Measurements from ENCODE around the gene KIAA1549.

Gene KIAA1549

DNA sequence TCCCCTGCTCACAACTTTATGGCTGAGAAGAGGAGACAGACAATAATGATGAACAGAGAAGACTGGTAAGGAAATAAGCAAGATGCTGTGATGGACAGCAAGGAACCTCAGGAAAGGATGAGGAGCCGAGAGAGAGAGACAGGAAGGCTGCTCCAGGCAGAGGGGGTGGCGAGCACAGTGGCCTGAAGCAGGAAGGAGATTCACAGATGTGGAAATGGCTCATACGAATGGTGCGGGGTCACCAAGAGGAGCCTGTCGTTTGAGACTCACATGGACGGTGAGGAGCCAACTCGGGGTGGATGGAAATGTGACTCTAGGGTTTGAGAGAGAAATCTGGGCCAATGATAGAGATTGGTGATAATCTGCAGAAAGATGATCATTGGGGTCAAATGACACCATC lies 43.7 kb downstream of the KIAA1549 start:
- Histone ChIP-seq H3K4me3 (ENCODE audit: low read length) (no peak overlapping the region), H3K4me1 (ENCODE audit: control insufficient read depth, insufficient read depth, low read length) (peaks cover 18% of the 10 kb centered on the region), H3K36me3 (ENCODE audit: control insufficient read depth, insufficient read depth, low read length, severe bottlenecking) (no peaks in the 10 kb centered on the region), H3K27me3 (replicated peaks; ENCODE audit: control insufficient read depth, insufficient read depth, low read length) (no peaks in the 10 kb centered on the region), H3K9ac (ENCODE audit: low read length) (no peak overlapping the region), H3K9me3 (ENCODE audit: control insufficient read depth, low read length) (no peaks in the 10 kb centered on the region)
- no peak for DNase-seq (ENCODE audit: low read depth)

- H3K4me3 ChIP-seq (ENCODE audit: low read length), result no peak overlapping the region
- H3K9ac ChIP-seq (ENCODE audit: low read length), result no peak overlapping the region
- peak; percentile 85 for DNase-seq (ENCODE audit: low read depth)
Measured at GRCh38 chr7:138935465-138936011, 45.7 kb downstream of the KIAA1549 start.

DNA sequence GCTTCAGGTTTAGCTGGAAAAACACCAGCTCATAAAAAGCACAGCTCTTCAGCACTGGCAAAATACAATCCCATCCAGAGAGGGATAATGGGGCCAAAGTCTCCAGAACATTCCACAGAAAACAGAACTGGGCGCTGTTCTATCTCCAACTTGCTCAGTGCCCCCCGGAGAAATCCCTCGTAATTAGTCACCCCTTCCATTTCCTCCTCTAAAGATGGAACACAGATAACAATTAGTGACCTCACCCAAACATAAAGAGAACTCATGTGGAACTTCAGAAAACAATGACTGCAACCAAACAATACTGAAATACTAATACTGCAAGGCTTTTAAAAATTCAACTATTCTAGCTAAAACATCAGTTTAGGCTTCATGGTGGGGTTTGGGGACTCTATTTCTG lies 46.3 kb downstream of the KIAA1549 start:
- Histone ChIP-seq H3K4me1 (ENCODE audit: control insufficient read depth, insufficient read depth, low read length) (peaks cover 18% of the 10 kb centered on the region), H3K36me3 (ENCODE audit: control insufficient read depth, insufficient read depth, low read length, severe bottlenecking) (no peaks in the 10 kb centered on the region), H3K27me3 (replicated peaks; ENCODE audit: control insufficient read depth, insufficient read depth, low read length) (no peaks in the 10 kb centered on the region), H3K9ac (ENCODE audit: low read length) (no peak overlapping the region), H3K4me3 (ENCODE audit: low read length) (no peak overlapping the region), H3K9me3 (ENCODE audit: control insufficient read depth, low read length) (no peaks in the 10 kb centered on the region)
- DNase-seq (ENCODE audit: low read depth), result peak; percentile 62

More at GRCh38 chr7:138935465-138936011, 45.7 kb downstream of the KIAA1549 start:
- Histone ChIP-seq H3K27me3 (replicated peaks; ENCODE audit: control insufficient read depth, insufficient read depth, low read length) (no peaks in the 10 kb centered on the region), H3K9me3 (ENCODE audit: control insufficient read depth, low read length) (no peaks in the 10 kb centered on the region), H3K4me1 (ENCODE audit: control insufficient read depth, insufficient read depth, low read length) (peaks cover 18% of the 10 kb centered on the region), H3K36me3 (ENCODE audit: control insufficient read depth, insufficient read depth, low read length, severe bottlenecking) (no peaks in the 10 kb centered on the region)

GRCh38 chr7:138934367-138934766 lies 46.8 kb downstream of the KIAA1549 start:
- Histone ChIP-seq H3K4me3 (ENCODE audit: low read length) (no peak overlapping the region), H3K4me1 (ENCODE audit: control insufficient read depth, insufficient read depth, low read length) (peaks cover 18% of the 10 kb centered on the region), H3K36me3 (ENCODE audit: control insufficient read depth, insufficient read depth, low read length, severe bottlenecking) (no peaks in the 10 kb centered on the region), H3K9me3 (ENCODE audit: control insufficient read depth, low read length) (no peaks in the 10 kb centered on the region), H3K27me3 (replicated peaks; ENCODE audit: control insufficient read depth, insufficient read depth, low read length) (no peaks in the 10 kb centered on the region), H3K9ac (ENCODE audit: low read length) (no peak overlapping the region)
- DNase-seq (ENCODE audit: low read depth), result no peak

DNA sequence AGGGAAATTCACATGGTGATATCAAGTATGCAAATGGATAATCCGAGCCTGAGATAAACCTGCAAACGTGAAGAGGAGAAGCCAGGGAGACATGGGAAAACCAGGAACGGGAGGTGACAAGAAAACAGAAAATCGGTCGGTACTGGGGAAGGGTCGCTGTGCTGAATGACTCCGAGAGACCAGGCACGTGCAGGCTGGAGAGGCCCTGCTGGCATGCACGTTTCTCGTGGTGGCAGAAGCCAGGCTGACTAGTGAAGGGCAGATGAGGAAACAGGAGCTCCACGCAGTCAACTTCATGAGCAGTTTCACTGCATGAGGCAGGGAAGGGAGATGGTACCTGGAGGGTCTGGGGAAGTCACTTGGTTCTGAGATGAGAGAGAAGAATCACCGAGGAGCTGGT lies 48.3 kb downstream of the KIAA1549 start:
- Histone ChIP-seq H3K4me1 (ENCODE audit: control insufficient read depth, insufficient read depth, low read length) (peaks cover 18% of the 10 kb centered on the region), H3K9ac (ENCODE audit: low read length) (no peak overlapping the region), H3K9me3 (ENCODE audit: control insufficient read depth, low read length) (no peaks in the 10 kb centered on the region), H3K27me3 (replicated peaks; ENCODE audit: control insufficient read depth, insufficient read depth, low read length) (no peaks in the 10 kb centered on the region), H3K36me3 (ENCODE audit: control insufficient read depth, insufficient read depth, low read length, severe bottlenecking) (no peaks in the 10 kb centered on the region), H3K4me3 (ENCODE audit: low read length) (no peak overlapping the region)
- no peak for DNase-seq (ENCODE audit: low read depth)

- Histone ChIP-seq H3K36me3 (ENCODE audit: control insufficient read depth, insufficient read depth, low read length, severe bottlenecking) (no peaks in the 10 kb centered on the region), H3K4me1 (ENCODE audit: control insufficient read depth, insufficient read depth, low read length) (peaks cover 18% of the 10 kb centered on the region), H3K9me3 (ENCODE audit: control insufficient read depth, low read length) (no peaks in the 10 kb centered on the region), H3K9ac (ENCODE audit: low read length) (no peak overlapping the region), H3K27me3 (replicated peaks; ENCODE audit: control insufficient read depth, insufficient read depth, low read length) (no peaks in the 10 kb centered on the region), H3K4me3 (ENCODE audit: low read length) (no peak overlapping the region)
- DNase-seq (ENCODE audit: low read depth), result no peak
Measured at GRCh38 chr7:138932427-138932826, 48.8 kb downstream of the KIAA1549 start.

DNA sequence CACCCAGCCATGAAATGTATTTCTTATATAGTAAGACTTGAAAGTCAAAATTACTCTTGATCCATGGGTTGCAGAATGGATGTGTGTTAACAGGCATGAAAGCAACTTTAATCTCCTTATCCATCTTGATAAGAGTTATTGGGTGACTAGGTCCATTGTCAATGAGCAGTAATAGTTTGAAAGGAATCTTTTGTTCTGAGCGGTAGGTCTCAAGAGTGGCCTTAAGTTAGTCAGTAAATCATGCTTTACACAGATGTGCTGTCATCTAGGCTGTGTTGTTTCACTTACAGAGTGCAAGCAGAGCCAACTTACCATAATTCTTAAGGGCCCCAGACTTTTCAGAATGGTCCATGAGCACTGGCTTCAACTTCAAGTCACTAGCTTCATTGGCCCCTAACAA lies 51.2 kb downstream of the KIAA1549 start:
- H3K9ac ChIP-seq (ENCODE audit: low read length), result no peak overlapping the region
- DNase-seq (ENCODE audit: low read depth), result no peak
- H3K9me3 ChIP-seq (ENCODE audit: control insufficient read depth, low read length), result no peaks in the 10 kb centered on the region
- no peak overlapping the region for H3K4me3 ChIP-seq (ENCODE audit: low read length)
- no peaks in the 10 kb centered on the region for H3K36me3 ChIP-seq (ENCODE audit: control insufficient read depth, insufficient read depth, low read length, severe bottlenecking)
- H3K4me1 ChIP-seq (ENCODE audit: control insufficient read depth, insufficient read depth, low read length), result peaks cover 12% of the 10 kb centered on the region
- H3K27me3 ChIP-seq (replicated peaks; ENCODE audit: control insufficient read depth, insufficient read depth, low read length), result no peaks in the 10 kb centered on the region

GRCh38 chr7:138926241-138926612 lies 55.0 kb downstream of the KIAA1549 start:
- H3K27me3 ChIP-seq (replicated peaks; ENCODE audit: control insufficient read depth, insufficient read depth, low read length), result no peaks in the 10 kb centered on the region
- no peak overlapping the region for H3K9ac ChIP-seq (ENCODE audit: low read length)
- H3K4me1 ChIP-seq (ENCODE audit: control insufficient read depth, insufficient read depth, low read length), result peaks cover 14% of the 10 kb centered on the region
- H3K4me3 ChIP-seq (ENCODE audit: low read length), result no peak overlapping the region
- no peaks in the 10 kb centered on the region for H3K36me3 ChIP-seq (ENCODE audit: control insufficient read depth, insufficient read depth, low read length, severe bottlenecking)
- no peak for DNase-seq (ENCODE audit: low read depth)
- no peaks in the 10 kb centered on the region for H3K9me3 ChIP-seq (ENCODE audit: control insufficient read depth, low read length)

- H3K9me3 ChIP-seq (ENCODE audit: control insufficient read depth, low read length), result no peaks in the 10 kb centered on the region
- no peak overlapping the region for H3K4me3 ChIP-seq (ENCODE audit: low read length)
- no peak for DNase-seq (ENCODE audit: low read depth)
- no peaks in the 10 kb centered on the region for H3K27me3 ChIP-seq (replicated peaks; ENCODE audit: control insufficient read depth, insufficient read depth, low read length)
- H3K36me3 ChIP-seq (ENCODE audit: control insufficient read depth, insufficient read depth, low read length, severe bottlenecking), result no peaks in the 10 kb centered on the region
- H3K4me1 ChIP-seq (ENCODE audit: control insufficient read depth, insufficient read depth, low read length), result peaks cover 14% of the 10 kb centered on the region
- H3K9ac ChIP-seq (ENCODE audit: low read length), result no peak overlapping the region
Measured at GRCh38 chr7:138924501-138925225, 56.5 kb downstream of the KIAA1549 start.

DNA sequence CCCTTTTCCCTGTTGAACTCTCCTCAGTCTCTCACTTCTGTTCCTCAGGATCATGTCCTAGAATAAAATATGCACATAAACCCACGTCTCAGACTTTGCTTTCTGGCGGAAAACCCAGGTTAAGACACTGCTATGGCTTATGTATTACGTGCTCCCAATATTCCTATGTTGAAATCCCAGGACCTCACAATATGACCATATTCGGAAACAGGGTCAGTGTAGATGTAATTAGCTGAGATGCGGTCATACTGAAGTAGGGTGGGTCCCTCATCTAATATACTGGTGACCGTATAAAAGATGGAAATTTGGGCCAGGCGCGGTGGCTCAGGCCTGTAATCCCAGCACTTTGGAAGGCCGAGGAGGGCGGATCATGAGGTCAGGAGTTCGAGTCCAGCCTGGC lies 59.9 kb downstream of the KIAA1549 start:
- H3K9me3 ChIP-seq (ENCODE audit: control insufficient read depth, low read length), result no peaks in the 10 kb centered on the region
- no peaks in the 10 kb centered on the region for H3K27me3 ChIP-seq (replicated peaks; ENCODE audit: control insufficient read depth, insufficient read depth, low read length)
- peaks cover 14% of the 10 kb centered on the region for H3K4me1 ChIP-seq (ENCODE audit: control insufficient read depth, insufficient read depth, low read length)
- no peaks in the 10 kb centered on the region for H3K36me3 ChIP-seq (ENCODE audit: control insufficient read depth, insufficient read depth, low read length, severe bottlenecking)
- no peak overlapping the region for H3K9ac ChIP-seq (ENCODE audit: low read length)
- no peak for DNase-seq (ENCODE audit: low read depth)
- H3K4me3 ChIP-seq (ENCODE audit: low read length), result no peak overlapping the region

DNA sequence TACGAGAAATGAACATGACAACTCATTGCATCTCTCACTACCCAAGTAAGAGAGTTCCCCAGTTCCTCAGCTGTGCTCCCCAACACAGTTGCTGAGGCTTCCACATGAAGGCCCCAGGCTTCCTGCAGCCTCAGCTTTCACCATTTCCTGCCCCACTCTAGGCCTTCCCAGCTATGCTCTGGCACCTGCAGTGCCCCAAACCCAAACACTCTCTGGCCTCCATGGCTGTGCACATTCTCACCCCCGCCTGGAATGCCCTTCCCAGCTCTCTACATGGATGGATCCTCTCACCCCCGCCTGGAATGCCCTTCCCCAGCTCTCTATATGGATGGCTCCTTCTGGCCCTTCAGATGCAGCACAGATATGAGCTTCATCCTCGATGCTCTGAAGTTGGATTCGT lies 61.3 kb downstream of the KIAA1549 start:
- H3K9ac ChIP-seq (ENCODE audit: low read length), result no peak overlapping the region
- no peaks in the 10 kb centered on the region for H3K9me3 ChIP-seq (ENCODE audit: control insufficient read depth, low read length)

DNA sequence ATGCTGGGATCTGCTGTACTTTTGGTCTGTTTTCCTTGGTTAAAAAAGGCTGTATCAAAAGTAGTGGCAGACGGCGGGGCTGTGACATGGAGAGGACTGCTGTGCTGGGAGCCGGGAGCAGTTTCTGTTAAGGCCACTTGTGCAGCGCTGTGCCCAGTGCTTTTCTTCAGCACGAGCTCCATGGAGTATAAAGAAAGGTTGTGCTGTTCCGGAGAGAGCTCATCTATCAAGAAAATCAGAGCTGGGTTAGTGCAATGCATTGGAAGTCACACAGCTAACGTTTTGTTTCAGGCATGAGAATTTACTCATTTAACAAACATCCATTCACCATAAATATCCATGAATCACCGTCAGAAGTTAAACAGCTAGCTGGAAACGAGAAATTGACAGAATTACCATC lies 62.0 kb downstream of the KIAA1549 start:
- peak; percentile 30 for DNase-seq (ENCODE audit: low read depth)
- Histone ChIP-seq H3K4me3 (ENCODE audit: low read length) (no peak overlapping the region), H3K9me3 (ENCODE audit: control insufficient read depth, low read length) (no peaks in the 10 kb centered on the region), H3K27me3 (replicated peaks; ENCODE audit: control insufficient read depth, insufficient read depth, low read length) (no peaks in the 10 kb centered on the region), H3K36me3 (ENCODE audit: control insufficient read depth, insufficient read depth, low read length, severe bottlenecking) (no peaks in the 10 kb centered on the region), H3K9ac (ENCODE audit: low read length) (no peak overlapping the region), H3K4me1 (ENCODE audit: control insufficient read depth, insufficient read depth, low read length) (peaks cover 2% of the 10 kb centered on the region)

More for the DNA sequence above, 61.3 kb downstream of the KIAA1549 start:
- no peak for DNase-seq (ENCODE audit: low read depth)
- no peaks in the 10 kb centered on the region for H3K27me3 ChIP-seq (replicated peaks; ENCODE audit: control insufficient read depth, insufficient read depth, low read length)
- peaks cover 8% of the 10 kb centered on the region for H3K4me1 ChIP-seq (ENCODE audit: control insufficient read depth, insufficient read depth, low read length)
- H3K36me3 ChIP-seq (ENCODE audit: control insufficient read depth, insufficient read depth, low read length, severe bottlenecking), result no peaks in the 10 kb centered on the region
- no peak overlapping the region for H3K4me3 ChIP-seq (ENCODE audit: low read length)

Measured in adipocyte (in vitro differentiated cells).